Upper lobe of left lung (tissue), 4 donors: ENCODE data around the gene SETBP1.

ENCODE experiments used
- POLR2A ChIP-seq, 4 donors: fragments of 450-650 bp; IDR thresholded peaks; one replicate each; pipeline ENCODE4 v1.5.1; 2016 to 2017; ENCODE audit warnings: antibody characterized with exemption in 4 of 4, mild to moderate bottlenecking in 2 of 4
- POLR2AphosphoS5 ChIP-seq, 2 donors: sonication (generic); formaldehyde crosslinking; IDR thresholded peaks; one replicate each; pipeline ENCODE4 v1.5.1; 2017; ENCODE audit warnings: antibody characterized with exemption in 2 of 2
- TF ChIP-seq, protein P1 (sequence below), 6 experiments: fragments of 450-650 bp in 4 of 6; fragments of 200-600 bp in 2 of 6; sonication (generic) in 2 of 6; IDR thresholded peaks; one replicate each; pipeline ENCODE4 v1.5.1; 2016 to 2019; ENCODE audit warnings: antibody characterized with exemption in 6 of 6

DNA sequence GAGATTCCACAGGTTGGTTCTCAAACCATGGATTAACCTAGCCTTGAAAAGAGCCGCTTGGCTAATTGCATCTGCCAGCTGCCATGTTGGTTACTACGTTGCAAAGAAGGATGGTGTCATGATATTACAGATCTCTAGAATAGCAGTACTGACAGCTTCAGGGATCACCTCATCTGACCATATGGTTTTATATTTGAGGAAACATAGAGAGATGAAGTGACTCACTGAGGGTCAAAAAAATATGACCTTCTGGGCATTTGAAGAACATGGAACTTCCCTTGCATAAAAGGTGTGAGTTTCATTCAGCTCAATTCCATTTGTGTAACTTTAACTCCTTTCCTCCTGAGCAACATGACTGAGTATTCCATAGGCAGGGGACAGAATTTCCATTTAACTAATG is 242.3 kb downstream of the SETBP1 start:
- TF ChIP-seq, protein P1, sequence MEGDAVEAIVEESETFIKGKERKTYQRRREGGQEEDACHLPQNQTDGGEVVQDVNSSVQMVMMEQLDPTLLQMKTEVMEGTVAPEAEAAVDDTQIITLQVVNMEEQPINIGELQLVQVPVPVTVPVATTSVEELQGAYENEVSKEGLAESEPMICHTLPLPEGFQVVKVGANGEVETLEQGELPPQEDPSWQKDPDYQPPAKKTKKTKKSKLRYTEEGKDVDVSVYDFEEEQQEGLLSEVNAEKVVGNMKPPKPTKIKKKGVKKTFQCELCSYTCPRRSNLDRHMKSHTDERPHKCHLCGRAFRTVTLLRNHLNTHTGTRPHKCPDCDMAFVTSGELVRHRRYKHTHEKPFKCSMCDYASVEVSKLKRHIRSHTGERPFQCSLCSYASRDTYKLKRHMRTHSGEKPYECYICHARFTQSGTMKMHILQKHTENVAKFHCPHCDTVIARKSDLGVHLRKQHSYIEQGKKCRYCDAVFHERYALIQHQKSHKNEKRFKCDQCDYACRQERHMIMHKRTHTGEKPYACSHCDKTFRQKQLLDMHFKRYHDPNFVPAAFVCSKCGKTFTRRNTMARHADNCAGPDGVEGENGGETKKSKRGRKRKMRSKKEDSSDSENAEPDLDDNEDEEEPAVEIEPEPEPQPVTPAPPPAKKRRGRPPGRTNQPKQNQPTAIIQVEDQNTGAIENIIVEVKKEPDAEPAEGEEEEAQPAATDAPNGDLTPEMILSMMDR (IDR thresholded peaks at IDR 0.05) = no peak
- TF ChIP-seq POLR2AphosphoS5 (IDR thresholded peaks at IDR 0.05) (no peak), POLR2A (IDR thresholded peaks at IDR 0.05) (no peak)
